RWPE2 (cell line): ENCODE measurements around the gene STARD13.

Source experiments
- ATAC-seq: fragments of 200-7000 bp; cut with Tn5 transposase; 3 replicates; pipeline ENCODE4 v1.9.1; 2021; ENCODE audit warnings: low read depth
- DNase-seq: peaks from one replicate; pipeline ENCODE4 v3.0.0-alpha.2; 2020; ENCODE audit warnings: low spot score
- H3K27ac ChIP-seq: fragments of 450-650 bp; 2 replicates; pipeline ENCODE4 v1.5.1; 2017; ENCODE audit warnings: mild to moderate bottlenecking; ENCODE audit not compliant: poor library complexity, severe bottlenecking
- H3K27me3 ChIP-seq: fragments of 250-450 bp; sonication (Bioruptor Pico); 2 replicates; pipeline ENCODE4 v1.5.1; 2021; ENCODE audit warnings: mild to moderate bottlenecking, moderate library complexity; ENCODE audit not compliant: insufficient read depth, poor library complexity, severe bottlenecking
- H3K36me3 ChIP-seq: fragments of 250-450 bp; sonication (Bioruptor Pico); 2 replicates; pipeline ENCODE4 v1.5.1; 2020; ENCODE audit warnings: low read depth, mild to moderate bottlenecking, moderate library complexity
- H3K4me1 ChIP-seq: fragments of 250-450 bp; sonication (Bioruptor Pico); 2 replicates; pipeline ENCODE4 v1.5.1; 2021; ENCODE audit warnings: mild to moderate bottlenecking, moderate library complexity; ENCODE audit not compliant: insufficient read depth, poor library complexity, severe bottlenecking
- H3K4me3 ChIP-seq: fragments of 250-450 bp; sonication (Bioruptor Pico); 2 replicates; pipeline ENCODE4 v1.5.1; 2021; ENCODE audit warnings: mild to moderate bottlenecking, moderate library complexity; ENCODE audit not compliant: severe bottlenecking
- H3K9me3 ChIP-seq: fragments of 250-450 bp; sonication (Bioruptor Pico); 2 replicates; pipeline ENCODE4 v1.5.1; 2021; ENCODE audit warnings: mild to moderate bottlenecking, moderate library complexity; ENCODE audit not compliant: severe bottlenecking
- CTCF ChIP-seq: fragments of 450-650 bp; IDR thresholded peaks from one replicate; pipeline ENCODE4 v1.5.1; 2017; ENCODE audit warnings: mild to moderate bottlenecking, moderate library complexity; ENCODE audit not compliant: poor library complexity, severe bottlenecking

STARD13 gene, protein sequence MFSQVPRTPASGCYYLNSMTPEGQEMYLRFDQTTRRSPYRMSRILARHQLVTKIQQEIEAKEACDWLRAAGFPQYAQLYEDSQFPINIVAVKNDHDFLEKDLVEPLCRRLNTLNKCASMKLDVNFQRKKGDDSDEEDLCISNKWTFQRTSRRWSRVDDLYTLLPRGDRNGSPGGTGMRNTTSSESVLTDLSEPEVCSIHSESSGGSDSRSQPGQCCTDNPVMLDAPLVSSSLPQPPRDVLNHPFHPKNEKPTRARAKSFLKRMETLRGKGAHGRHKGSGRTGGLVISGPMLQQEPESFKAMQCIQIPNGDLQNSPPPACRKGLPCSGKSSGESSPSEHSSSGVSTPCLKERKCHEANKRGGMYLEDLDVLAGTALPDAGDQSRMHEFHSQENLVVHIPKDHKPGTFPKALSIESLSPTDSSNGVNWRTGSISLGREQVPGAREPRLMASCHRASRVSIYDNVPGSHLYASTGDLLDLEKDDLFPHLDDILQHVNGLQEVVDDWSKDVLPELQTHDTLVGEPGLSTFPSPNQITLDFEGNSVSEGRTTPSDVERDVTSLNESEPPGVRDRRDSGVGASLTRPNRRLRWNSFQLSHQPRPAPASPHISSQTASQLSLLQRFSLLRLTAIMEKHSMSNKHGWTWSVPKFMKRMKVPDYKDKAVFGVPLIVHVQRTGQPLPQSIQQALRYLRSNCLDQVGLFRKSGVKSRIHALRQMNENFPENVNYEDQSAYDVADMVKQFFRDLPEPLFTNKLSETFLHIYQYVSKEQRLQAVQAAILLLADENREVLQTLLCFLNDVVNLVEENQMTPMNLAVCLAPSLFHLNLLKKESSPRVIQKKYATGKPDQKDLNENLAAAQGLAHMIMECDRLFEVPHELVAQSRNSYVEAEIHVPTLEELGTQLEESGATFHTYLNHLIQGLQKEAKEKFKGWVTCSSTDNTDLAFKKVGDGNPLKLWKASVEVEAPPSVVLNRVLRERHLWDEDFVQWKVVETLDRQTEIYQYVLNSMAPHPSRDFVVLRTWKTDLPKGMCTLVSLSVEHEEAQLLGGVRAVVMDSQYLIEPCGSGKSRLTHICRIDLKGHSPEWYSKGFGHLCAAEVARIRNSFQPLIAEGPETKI

GRCh38 chr13:33285420-33286124 lies at the start of gene STARD13:
STARD13 (minus strand) TSS chr13:33285755; CDS start chr13:33285638, 117 bp downstream.
- Histone ChIP-seq H3K4me3 (peak within 1 kb of the TSS; percentile 51), H3K36me3 (peaks cover 26% of the 10 kb centered on the region), H3K9me3 (no peaks in the 10 kb centered on the region), H3K4me1 (peaks cover 27% of the 10 kb centered on the region), H3K27ac (peak within 1 kb of the TSS; percentile 99), H3K27me3 (no peaks in the 10 kb centered on the region)
- TF ChIP-seq CTCF, result peak; percentile 31
- peak; percentile 94 for DNase-seq
- peak; percentile 86 for ATAC-seq

DNA sequence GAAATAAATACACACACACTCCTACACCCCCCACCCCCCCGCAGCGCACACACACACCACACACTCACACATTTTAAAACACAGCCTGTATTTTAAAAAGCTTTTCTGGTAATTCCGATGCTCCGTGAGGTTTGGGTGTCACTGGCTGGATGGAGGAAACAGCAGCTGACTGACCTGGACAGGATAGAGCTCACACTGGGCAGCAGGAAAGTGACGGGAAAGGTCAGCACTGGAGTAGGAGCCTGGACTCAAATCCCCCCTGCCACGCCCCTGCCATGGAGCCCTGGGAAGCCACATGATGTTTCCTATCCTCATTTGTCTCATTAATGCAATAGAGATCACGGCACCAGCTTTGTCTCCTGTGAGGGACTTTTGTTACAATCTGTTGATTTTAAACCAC lies 49.3 kb upstream of the STARD13 start:
- H3K36me3 ChIP-seq, result no peaks in the 10 kb centered on the region
- no peak overlapping the region for H3K4me3 ChIP-seq
- DNase-seq, result no peak
- H3K27ac ChIP-seq, result no peak overlapping the region
- TF ChIP-seq CTCF, result no peak
- ATAC-seq, result no peak
- H3K4me1 ChIP-seq, result no peaks in the 10 kb centered on the region
- no peaks in the 10 kb centered on the region for H3K9me3 ChIP-seq
- no peaks in the 10 kb centered on the region for H3K27me3 ChIP-seq

DNA sequence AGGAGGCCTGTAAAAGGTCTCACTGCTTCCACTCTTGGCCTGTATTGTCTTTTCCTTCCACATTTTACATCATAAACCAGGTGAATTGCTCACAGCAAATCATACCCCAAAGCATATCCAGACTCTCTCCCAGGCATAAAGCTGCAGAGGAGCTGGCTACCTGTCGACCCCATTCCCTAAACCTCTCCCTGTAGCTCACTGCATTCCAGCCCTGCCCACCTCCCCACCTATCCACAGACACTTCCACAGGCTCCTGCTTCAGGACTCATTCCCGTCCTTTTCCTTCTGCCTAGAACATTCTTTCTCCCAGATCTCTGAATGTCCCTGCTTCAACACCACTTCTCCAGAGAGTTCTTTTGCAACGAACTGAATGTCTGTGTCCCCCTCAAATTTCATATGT lies 46.4 kb upstream of the STARD13 start:
- Histone ChIP-seq H3K9me3 (no peaks in the 10 kb centered on the region), H3K27me3 (no peaks in the 10 kb centered on the region), H3K36me3 (no peaks in the 10 kb centered on the region), H3K27ac (no peak overlapping the region), H3K4me3 (no peak overlapping the region), H3K4me1 (no peaks in the 10 kb centered on the region)
- DNase-seq, result no peak
- no peak for TF ChIP-seq CTCF
- no peak for ATAC-seq

- ATAC-seq (no peak), DNase-seq (no peak)
- no peak overlapping the region for H3K4me3 ChIP-seq
- H3K27me3 ChIP-seq, result no peaks in the 10 kb centered on the region
- H3K27ac ChIP-seq, result no peak overlapping the region
- no peaks in the 10 kb centered on the region for H3K9me3 ChIP-seq
- H3K4me1 ChIP-seq, result no peaks in the 10 kb centered on the region
- no peaks in the 10 kb centered on the region for H3K36me3 ChIP-seq
- TF ChIP-seq CTCF, result no peak
Observed at GRCh38 chr13:33330483-33330882, 44.9 kb upstream of the STARD13 start.
